ENCODE results near the gene ZGPAT.

DNA sequence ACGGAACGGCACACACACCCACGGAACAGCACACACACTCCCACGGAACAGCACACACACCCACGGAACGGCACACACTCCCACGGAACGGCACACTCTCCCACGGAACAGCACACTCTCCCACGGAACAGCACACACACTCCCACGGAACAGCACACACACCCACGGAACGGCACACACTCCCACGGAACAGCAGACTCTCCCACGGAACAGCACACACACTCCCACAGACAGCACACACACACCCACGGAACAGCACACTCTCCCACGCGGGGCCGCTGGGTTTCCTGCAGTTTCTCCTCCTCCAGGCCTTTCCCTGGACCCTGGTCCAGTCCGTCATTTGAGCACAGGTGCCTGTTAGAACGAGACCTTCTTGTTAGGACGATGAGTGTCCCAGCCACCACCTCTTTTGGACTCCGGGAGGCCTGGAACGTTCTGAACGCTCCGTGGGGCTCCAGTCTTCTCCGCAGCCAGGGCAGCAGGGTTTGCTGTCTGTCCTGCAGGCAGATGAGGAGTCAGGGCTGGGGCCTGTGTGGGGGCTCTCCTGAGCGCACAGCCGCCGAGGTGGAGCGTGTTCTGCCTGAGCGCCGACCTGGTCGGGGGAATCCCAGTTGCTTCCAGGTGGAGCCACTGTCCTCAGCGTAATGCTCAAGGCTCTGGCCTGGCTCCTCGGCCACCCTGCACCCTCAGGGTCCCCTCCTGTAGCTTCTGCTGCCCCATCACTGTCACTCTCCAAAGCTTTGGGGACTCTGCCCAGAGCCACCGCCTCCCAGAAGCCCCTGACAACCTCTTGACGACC is 29.0 kb upstream of the ZGPAT start:
- TF ChIP-seq, protein P1, sequence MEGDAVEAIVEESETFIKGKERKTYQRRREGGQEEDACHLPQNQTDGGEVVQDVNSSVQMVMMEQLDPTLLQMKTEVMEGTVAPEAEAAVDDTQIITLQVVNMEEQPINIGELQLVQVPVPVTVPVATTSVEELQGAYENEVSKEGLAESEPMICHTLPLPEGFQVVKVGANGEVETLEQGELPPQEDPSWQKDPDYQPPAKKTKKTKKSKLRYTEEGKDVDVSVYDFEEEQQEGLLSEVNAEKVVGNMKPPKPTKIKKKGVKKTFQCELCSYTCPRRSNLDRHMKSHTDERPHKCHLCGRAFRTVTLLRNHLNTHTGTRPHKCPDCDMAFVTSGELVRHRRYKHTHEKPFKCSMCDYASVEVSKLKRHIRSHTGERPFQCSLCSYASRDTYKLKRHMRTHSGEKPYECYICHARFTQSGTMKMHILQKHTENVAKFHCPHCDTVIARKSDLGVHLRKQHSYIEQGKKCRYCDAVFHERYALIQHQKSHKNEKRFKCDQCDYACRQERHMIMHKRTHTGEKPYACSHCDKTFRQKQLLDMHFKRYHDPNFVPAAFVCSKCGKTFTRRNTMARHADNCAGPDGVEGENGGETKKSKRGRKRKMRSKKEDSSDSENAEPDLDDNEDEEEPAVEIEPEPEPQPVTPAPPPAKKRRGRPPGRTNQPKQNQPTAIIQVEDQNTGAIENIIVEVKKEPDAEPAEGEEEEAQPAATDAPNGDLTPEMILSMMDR (IDR thresholded peaks at IDR 0.05), result no peak
- TF ChIP-seq POLR2A (IDR thresholded peaks at IDR 0.05), result no peak
